HCT116 (cell line): Measurements from ENCODE around the gene UCKL1. TPM values are rescaled to one million over a fixed set of nuclear protein-coding genes. Genes with fewer than 3 reads are reported as not detected.

Source experiments
- ATAC-seq: fragments of 200-7000 bp; cut with Tn5 transposase; 2 replicates; pipeline ENCODE4 v1.9.1; 2020; ENCODE audit warnings: mild to moderate bottlenecking, moderate library complexity
- BruUV-seq: library from RNA; stranded (reverse); fragments of 400-500 nt; replicated peaks from 2 replicates; lab custom pipeline; 2021; lab: Mats Ljungman, UMichigan
- CTCF ChIA-PET: fragments of 300-600 bp; sonication (Branson Sonifier 250); formaldehyde crosslinking; loops from one replicate; lab custom pipeline; 2021; ENCODE audit warnings: antibody characterized with exemption; lab: Charles Lee
- POLR2A ChIA-PET: fragments of 300-600, 350-600 bp; sonication (Branson Sonifier 250); formaldehyde crosslinking; loops from one replicate; lab custom pipeline; 2021; ENCODE audit warnings: antibody characterized with exemption; lab: Charles Lee
- RAD21 ChIA-PET, 2 experiments: fragments of 300-600 bp; sonication (Branson Sonifier 250); formaldehyde crosslinking; loops; one replicate each; lab custom pipeline; 2023; ENCODE audit warnings: low total read pairs in 2 of 2; ENCODE audit not compliant: uncharacterized antibody in 2 of 2, unreplicated experiment in 2 of 2, low non-redundant PET in 1 of 2; lab: Charles Lee
- DNase-seq: peaks from one replicate; pipeline ENCODE4 v3.0.0-alpha.2; 2010; ENCODE audit warnings: low read depth, low spot score
- H2AFZ ChIP-seq: fragments of 200-600 bp; shearing (Covaris generic), sonication (generic); 2 replicates; pipeline ENCODE4 v1.6.1; 2017; ENCODE audit warnings: low read depth, mixed run types, mixed read lengths, antibody characterized with exemption, low read length; ENCODE audit not compliant: poor library complexity, severe bottlenecking
- H3K27ac ChIP-seq: 2 replicates; pipeline ENCODE4 v1.5.1; 2012; ENCODE audit warnings: low read depth, low read length
- H3K27me3 ChIP-seq: fragments of 200-600 bp; sonication (generic); 2 replicates; pipeline ENCODE4 v1.6.1; 2016; ENCODE audit warnings: mixed run types, low read length, mixed read lengths; ENCODE audit not compliant: insufficient read depth
- H3K36me3 ChIP-seq, 2 experiments: fragments of 200-500 bp in 1 of 2; fragments of 200-600 bp in 1 of 2; sonication (Bioruptor generic) in 1 of 2; sonication (generic) in 1 of 2; 2 replicates each; pipeline versions ENCODE4 v1.5.1 to v1.6.1; 2014 to 2016; ENCODE audit warnings: low read length in 2 of 2, inconsistent platforms in 1 of 2, mixed read lengths in 1 of 2, mixed run types in 1 of 2; ENCODE audit not compliant: insufficient read depth in 2 of 2, control insufficient read depth in 1 of 2
- H3K4me1 ChIP-seq, 2 experiments: fragments of 200-600 bp in 1 of 2; sonication (generic) in 1 of 2; 2 replicates each; pipeline versions ENCODE4 v1.5.1 to v1.6.1; 2012 to 2017; ENCODE audit warnings: low read length in 2 of 2, inconsistent platforms in 1 of 2, mild to moderate bottlenecking in 1 of 2, mixed read lengths in 1 of 2, mixed run types in 1 of 2, moderate library complexity in 1 of 2; ENCODE audit not compliant: insufficient read depth in 2 of 2, control insufficient read depth in 1 of 2
- H3K4me2 ChIP-seq: fragments of 200-600 bp; sonication (generic); 2 replicates; pipeline ENCODE4 v1.6.1; 2017; ENCODE audit warnings: mixed run types, low read length, mixed read lengths
- H3K4me3 ChIP-seq, 2 experiments: fragments of 200-600 bp in 1 of 2; sonication (generic) in 1 of 2; replicated peaks in 1 of 2; 2 replicates each; pipeline ENCODE4 v1.5.1; 2011 to 2016; ENCODE audit warnings: low read length in 2 of 2, control low read depth in 1 of 2, low read depth in 1 of 2, mild to moderate bottlenecking in 1 of 2, mixed read lengths in 1 of 2, mixed run types in 1 of 2
- H3K79me2 ChIP-seq: fragments of 200-600 bp; sonication (generic); 2 replicates; pipeline ENCODE4 v1.6.1; 2017; ENCODE audit warnings: mild to moderate bottlenecking, mixed run types, low read length, moderate library complexity, mixed read lengths; ENCODE audit not compliant: insufficient read depth
- H3K9ac ChIP-seq: fragments of 200-600 bp; sonication (generic); 2 replicates; pipeline ENCODE4 v1.6.1; 2016; ENCODE audit warnings: low read length, mixed read lengths
- H3K9me2 ChIP-seq: fragments of 200-600 bp; sonication (generic), shearing (Covaris generic); 2 replicates; pipeline ENCODE4 v1.6.1; 2017; ENCODE audit warnings: mixed run types, mild to moderate bottlenecking, moderate library complexity; ENCODE audit not compliant: insufficient read depth
- H3K9me3 ChIP-seq, 2 experiments: fragments of 200-500 bp in 1 of 2; fragments of 200-600 bp in 1 of 2; sonication (Bioruptor generic) in 1 of 2; sonication (generic) in 1 of 2; 2 replicates each; pipeline ENCODE4 v1.6.1; 2014 to 2017; ENCODE audit warnings: low read length in 2 of 2, mixed read lengths in 2 of 2, inconsistent platforms in 1 of 2, low read depth in 1 of 2, mild to moderate bottlenecking in 1 of 2, mixed run types in 1 of 2, moderate library complexity in 1 of 2; ENCODE audit not compliant: control insufficient read depth in 1 of 2, insufficient read depth in 1 of 2
- H4K20me1 ChIP-seq: fragments of 200-600 bp; sonication (generic), shearing (Covaris generic); 2 replicates; pipeline ENCODE4 v1.6.1; 2017; ENCODE audit warnings: mixed run types, mild to moderate bottlenecking, moderate library complexity; ENCODE audit not compliant: insufficient read depth
- CBX3 ChIP-seq: IDR thresholded peaks from 2 replicates; pipeline ENCODE4 v1.6.1; 2012; ENCODE audit warnings: low read depth
- CEBPB ChIP-seq: IDR thresholded peaks from 2 replicates; pipeline ENCODE4 v1.6.1; 2012; ENCODE audit warnings: low read depth
- EGR1 ChIP-seq: IDR thresholded peaks from 2 replicates; pipeline ENCODE4 v1.6.1; 2012; ENCODE audit warnings: low read depth
- EZH2phosphoT487 ChIP-seq: fragments of 200-600 bp; IDR thresholded peaks from 2 replicates; pipeline ENCODE4 v1.6.1; 2018; ENCODE audit warnings: antibody characterized with exemption, borderline replicate concordance
- MAX ChIP-seq: IDR thresholded peaks from 2 replicates; pipeline ENCODE4 v1.6.1; 2012
- POLR2AphosphoS5 ChIP-seq: IDR thresholded peaks from 2 replicates; pipeline ENCODE4 v1.6.1; 2011; ENCODE audit warnings: mild to moderate bottlenecking, low read depth, low read length, moderate library complexity
- RAD21 ChIP-seq: IDR thresholded peaks from 2 replicates; pipeline ENCODE4 v1.6.1; 2012; ENCODE audit warnings: low read depth, mild to moderate bottlenecking
- SRF ChIP-seq: IDR thresholded peaks from 2 replicates; pipeline ENCODE4 v1.6.1; 2012; ENCODE audit warnings: low read depth
- TCF7L2 ChIP-seq: IDR thresholded peaks from 2 replicates; pipeline ENCODE4 v1.7.0; 2011; ENCODE audit warnings: borderline replicate concordance, inconsistent platforms; ENCODE audit not compliant: insufficient read depth, insufficient read length; ENCODE audit errors: extremely low read depth
- YY1 ChIP-seq: IDR thresholded peaks from 2 replicates; pipeline ENCODE4 v1.6.1; 2011; ENCODE audit warnings: low read length, low read depth, moderate library complexity, mild to moderate bottlenecking; ENCODE audit not compliant: insufficient replicate concordance; ENCODE audit errors: extremely low read depth
- ZFX ChIP-seq: fragments of 450-650 bp; IDR thresholded peaks from 2 replicates; pipeline ENCODE4 v1.6.1; 2017
- intact Hi-C: fragments of 100-400 bp; cut with micrococcal nuclease; formaldehyde crosslinking; loops from 2 replicates; pipeline ENCODE4 v1.10.0; 2022
- total RNA-seq: library from RNA; stranded (reverse); gene quantifications from one replicate; pipeline ENCODE4 v1.2.1, GENCODE V29; 2021; ENCODE audit not compliant: unreplicated experiment

The UCKL1 gene
- total RNA-seq, 1 experiment from 2014 or later, result 54.2 TPM

GRCh38 chr20:63952210-63952535 is 4.0 kb downstream of the UCKL1 start:
- TF ChIP-seq RAD21 (no peak), TCF7L2 (no peak), POLR2AphosphoS5 (0 out of 2 replicates have a peak, but pooled peaks have one; percentile 11), CBX3 (no peak), MAX (no peak)
- TF ChIP-seq, all 23 proteins: peak for 1
- Histone ChIP-seq H3K27me3 (no peaks in the 10 kb centered on the region), H3K36me3 (no peaks in the 10 kb centered on the region), H3K27ac (peak overlapping the region; percentile 7; the same call in 1 of the 2 replicates), H4K20me1 (no peaks in the 10 kb centered on the region; the same call in 1 of the 2 replicates), H3K4me3 (no peak overlapping the region), H3K4me1 (peaks cover 14 to 60% of the 10 kb centered on the region in 2 experiments; a peak in 3 of 4 replicates), H3K4me2 (no peak overlapping the region), H3K9me3 (no peaks in the 10 kb centered on the region), H3K79me2 (peaks cover 89% of the 10 kb centered on the region), H3K9ac (no peak overlapping the region), H3K9me2 (no peaks in the 10 kb centered on the region), H2AFZ (no peak overlapping the region)
- DNase-seq, result no peak
- ChIA-PET CTCF (no interaction called here), RAD21 (no interaction called here), POLR2A (no interaction called here)
- intact Hi-C loops, result no loop called here
- no peak for ATAC-seq
- BruUV-seq, result no TSS peak

- no peak for DNase-seq
Measured at GRCh38 chr20:63951398-63952209, 4.6 kb downstream of the UCKL1 start.

More at GRCh38 chr20:63951398-63952209, 4.6 kb downstream of the UCKL1 start:
- Histone ChIP-seq H2AFZ (no peak overlapping the region), H3K4me3 (no peak overlapping the region), H3K9ac (no peak overlapping the region), H3K36me3 (no peaks in the 10 kb centered on the region), H3K79me2 (peaks cover 93% of the 10 kb centered on the region), H3K27me3 (no peaks in the 10 kb centered on the region), H3K9me3 (no peaks in the 10 kb centered on the region), H3K4me2 (no peak overlapping the region), H3K9me2 (no peaks in the 10 kb centered on the region), H3K4me1 (peaks cover 14 to 54% of the 10 kb centered on the region in 2 experiments; a peak in 3 of 4 replicates), H3K27ac (peak overlapping the region; percentile 7; the same call in 1 of the 2 replicates), H4K20me1 (no peaks in the 10 kb centered on the region; the same call in 1 of the 2 replicates)
- TF ChIP-seq ZFX, result no peak
- TF ChIP-seq EZH2phosphoT487, result no peak
- no peak for TF ChIP-seq CEBPB
- TF ChIP-seq EGR1, result no peak
- no peak for TF ChIP-seq SRF
- TF ChIP-seq TCF7L2, result no peak
- TF ChIP-seq YY1, result no peak
- no peak for ATAC-seq
- BruUV-seq, result no TSS peak
- ChIA-PET CTCF (no interaction called here), RAD21 (no interaction called here), POLR2A (no interaction called here)
- intact Hi-C loops, result no loop called here
